HUES48 (cell line): ENCODE data around the gene PPP3R2.
"Not testable (repeated sequence)": the region's sequence is repeated elsewhere in the genome, so short reads cannot be mapped to it uniquely, and the experiment has no call there.

Source experiments
- H3K27ac ChIP-seq: one replicate; pipeline ENCODE4 v1.7.0; 2013; ENCODE audit warnings: low read depth, low read length, inconsistent platforms
- H3K27me3 ChIP-seq: 2 replicates; pipeline ENCODE4 v1.6.1; 2013; ENCODE audit warnings: mild to moderate bottlenecking, low read length; ENCODE audit not compliant: control insufficient read depth, insufficient read depth
- H3K36me3 ChIP-seq: 2 replicates; pipeline ENCODE4 v1.6.1; 2013; ENCODE audit warnings: low read length; ENCODE audit not compliant: control insufficient read depth, insufficient read depth
- H3K4me1 ChIP-seq: 2 replicates; pipeline ENCODE4 v1.6.1; 2013; ENCODE audit warnings: mild to moderate bottlenecking, low read length; ENCODE audit not compliant: control insufficient read depth, insufficient read depth
- H3K4me3 ChIP-seq: 2 replicates; pipeline ENCODE4 v1.5.1; 2013; ENCODE audit warnings: mild to moderate bottlenecking, low read depth, low read length
- H3K9ac ChIP-seq: 2 replicates; pipeline ENCODE4 v1.6.1; 2013; ENCODE audit warnings: mild to moderate bottlenecking, low read depth, low read length, moderate library complexity
- H3K9me3 ChIP-seq: 2 replicates; pipeline ENCODE4 v1.6.1; 2013; ENCODE audit warnings: low read length; ENCODE audit not compliant: control insufficient read depth, insufficient read depth

Gene PPP3R2

DNA sequence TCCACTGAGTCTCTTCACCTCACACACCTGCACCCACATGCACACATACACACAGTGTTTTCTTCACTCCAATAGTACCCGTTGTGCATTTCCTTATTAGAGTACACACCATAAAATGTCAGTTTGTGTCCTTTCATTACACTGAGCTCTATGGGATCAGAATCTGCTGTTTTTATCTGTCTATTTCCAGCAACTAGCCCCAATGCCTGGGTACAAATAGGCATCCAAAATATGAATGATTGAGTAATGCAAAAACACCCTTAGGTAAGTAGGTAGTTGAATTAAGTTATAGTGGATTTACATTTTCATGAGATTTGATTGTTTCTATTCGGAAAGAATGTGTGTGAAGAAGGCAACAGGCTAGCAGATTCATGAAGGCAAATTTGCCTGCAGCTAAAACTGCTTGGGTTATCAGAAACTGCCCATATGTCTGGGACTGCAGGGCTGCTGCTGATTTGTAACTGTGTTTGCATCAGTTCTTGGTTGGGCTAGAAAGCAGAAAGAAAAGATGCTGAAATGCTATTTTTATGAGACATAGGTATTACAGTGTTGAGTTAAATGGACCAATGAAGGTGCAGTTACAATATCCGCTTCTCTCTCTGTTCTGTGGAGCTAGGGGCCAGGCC is 26.9 kb downstream of the PPP3R2 start:
- H3K36me3 ChIP-seq: peaks cover 45% of the 10 kb centered on the region

DNA sequence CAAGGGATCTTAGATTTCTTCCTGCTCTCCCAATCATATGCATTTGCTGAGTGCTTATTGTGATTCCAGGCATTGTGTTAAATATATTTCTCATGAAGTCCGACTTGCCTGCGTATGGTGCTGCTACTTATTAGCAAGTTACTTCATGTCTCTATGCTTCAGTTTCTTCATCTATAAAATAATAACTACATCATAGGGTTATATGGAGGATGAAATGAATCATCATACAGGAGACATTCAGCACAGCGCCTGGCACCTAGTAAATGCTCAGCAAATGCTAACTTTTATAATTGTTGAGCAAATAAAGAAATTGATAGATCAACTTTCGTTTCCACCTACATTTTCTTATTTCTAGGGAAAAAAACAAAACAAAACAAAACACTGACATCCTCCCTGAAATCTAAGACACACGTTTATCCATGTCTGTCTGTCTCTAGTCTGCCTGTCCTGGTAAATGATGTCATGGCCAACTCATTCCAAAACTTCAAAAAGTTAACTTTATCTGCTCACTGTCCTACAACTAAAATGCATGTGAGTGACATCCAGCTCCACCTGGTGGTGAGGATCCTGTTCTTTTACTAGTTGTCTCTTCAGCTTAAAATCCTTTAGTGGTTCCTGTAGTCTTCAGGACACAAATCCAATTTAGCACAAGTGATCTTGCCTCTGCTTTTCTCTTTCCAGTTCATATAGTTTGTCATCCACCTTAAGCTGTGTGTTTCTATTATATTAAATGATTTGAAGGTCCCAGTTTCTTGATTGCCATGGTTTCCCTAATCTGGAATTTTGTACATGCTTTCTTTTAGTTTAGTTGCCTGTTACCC is 27.7 kb downstream of the PPP3R2 start:
- peaks cover 52% of the 10 kb centered on the region for H3K36me3 ChIP-seq
- no peak overlapping the region for H3K27ac ChIP-seq
- H3K9me3 ChIP-seq: no peaks in the 10 kb centered on the region
- no peaks in the 10 kb centered on the region for H3K27me3 ChIP-seq
- H3K4me3 ChIP-seq: no peak overlapping the region
- no peak overlapping the region for H3K9ac ChIP-seq
- H3K4me1 ChIP-seq: peaks cover 14% of the 10 kb centered on the region

More for the DNA sequence above, 26.9 kb downstream of the PPP3R2 start:
- H3K27me3 ChIP-seq: no peaks in the 10 kb centered on the region
- peaks cover 21% of the 10 kb centered on the region for H3K4me1 ChIP-seq
- H3K27ac ChIP-seq: no peak overlapping the region
- H3K9me3 ChIP-seq: no peaks in the 10 kb centered on the region
- H3K4me3 ChIP-seq: no peak overlapping the region
- no peak overlapping the region for H3K9ac ChIP-seq

DNA sequence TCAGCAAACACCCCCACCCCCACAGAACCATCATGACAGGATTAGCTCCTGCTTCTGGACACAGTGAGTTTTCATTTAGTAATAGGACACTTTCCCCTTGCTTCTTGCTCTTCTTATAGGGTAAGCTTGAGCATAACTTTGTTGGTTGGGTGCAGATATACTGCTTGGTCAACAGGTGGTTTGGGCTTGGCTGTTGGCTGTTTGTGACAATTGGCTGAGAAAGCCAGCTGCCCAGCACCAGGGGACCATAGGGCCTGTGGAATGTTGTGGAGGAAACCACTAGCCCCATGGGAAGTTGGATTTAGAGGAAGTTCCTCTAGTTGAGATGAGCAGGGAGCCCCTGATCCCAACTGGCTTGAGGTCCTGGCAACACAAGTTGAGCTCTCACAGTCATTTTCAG is 30.5 kb downstream of the PPP3R2 start:
- Histone ChIP-seq H3K27me3 (no peaks in the 10 kb centered on the region), H3K27ac (no peak overlapping the region), H3K9ac (no peak overlapping the region), H3K4me3 (no peak overlapping the region), H3K36me3 (peaks cover 75% of the 10 kb centered on the region), H3K9me3 (no peaks in the 10 kb centered on the region), H3K4me1 (no peaks in the 10 kb centered on the region)

DNA sequence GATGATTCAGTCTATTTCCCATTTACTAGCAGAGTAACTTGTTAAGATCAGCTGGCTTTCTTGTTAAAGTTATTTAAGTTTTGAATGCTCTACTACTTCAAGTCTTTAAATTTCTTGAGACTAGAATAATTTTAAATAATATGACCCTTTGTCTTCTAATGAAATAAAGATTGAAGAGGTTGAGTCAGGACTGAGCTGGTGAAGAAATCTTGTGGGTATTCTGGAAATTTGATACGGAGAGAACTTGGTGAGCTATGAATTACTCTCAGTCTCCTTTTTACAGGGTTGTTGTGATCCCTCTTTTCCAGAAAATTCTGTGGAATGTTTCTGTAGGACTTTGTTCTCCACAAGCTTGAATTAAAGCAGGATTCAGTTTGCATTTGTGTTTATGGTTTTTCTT is 31.8 kb downstream of the PPP3R2 start:
- Histone ChIP-seq H3K9ac (no peak overlapping the region), H3K27ac (no peak overlapping the region), H3K4me1 (no peaks in the 10 kb centered on the region), H3K36me3 (peaks cover 77% of the 10 kb centered on the region), H3K9me3 (no peaks in the 10 kb centered on the region), H3K27me3 (no peaks in the 10 kb centered on the region), H3K4me3 (no peak overlapping the region)

DNA sequence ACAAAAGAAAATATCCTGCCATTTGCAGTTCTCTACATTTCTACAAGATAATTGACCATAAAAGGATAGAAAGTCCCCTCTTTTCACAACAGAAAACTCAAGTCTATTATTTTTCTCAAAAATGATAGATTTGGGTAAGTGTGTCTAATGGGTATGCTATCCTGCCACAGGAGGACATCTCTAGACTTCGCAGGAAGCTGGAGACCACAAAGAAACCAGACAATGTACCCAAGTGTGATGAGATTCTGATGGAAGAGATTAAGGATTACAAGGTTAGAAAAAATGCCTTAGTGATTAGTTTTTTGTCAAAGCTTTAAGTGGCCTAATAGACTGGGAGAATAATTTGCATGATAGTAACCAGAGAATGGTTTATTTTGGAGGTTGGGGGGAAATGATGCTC is 33.0 kb downstream of the PPP3R2 start:
- H3K36me3 ChIP-seq: peaks cover 79% of the 10 kb centered on the region
- H3K27me3 ChIP-seq: no peaks in the 10 kb centered on the region
- H3K4me1 ChIP-seq: no peaks in the 10 kb centered on the region
- H3K27ac ChIP-seq: no peak overlapping the region
- no peak overlapping the region for H3K9ac ChIP-seq
- H3K9me3 ChIP-seq: no peaks in the 10 kb centered on the region
- no peak overlapping the region for H3K4me3 ChIP-seq

DNA sequence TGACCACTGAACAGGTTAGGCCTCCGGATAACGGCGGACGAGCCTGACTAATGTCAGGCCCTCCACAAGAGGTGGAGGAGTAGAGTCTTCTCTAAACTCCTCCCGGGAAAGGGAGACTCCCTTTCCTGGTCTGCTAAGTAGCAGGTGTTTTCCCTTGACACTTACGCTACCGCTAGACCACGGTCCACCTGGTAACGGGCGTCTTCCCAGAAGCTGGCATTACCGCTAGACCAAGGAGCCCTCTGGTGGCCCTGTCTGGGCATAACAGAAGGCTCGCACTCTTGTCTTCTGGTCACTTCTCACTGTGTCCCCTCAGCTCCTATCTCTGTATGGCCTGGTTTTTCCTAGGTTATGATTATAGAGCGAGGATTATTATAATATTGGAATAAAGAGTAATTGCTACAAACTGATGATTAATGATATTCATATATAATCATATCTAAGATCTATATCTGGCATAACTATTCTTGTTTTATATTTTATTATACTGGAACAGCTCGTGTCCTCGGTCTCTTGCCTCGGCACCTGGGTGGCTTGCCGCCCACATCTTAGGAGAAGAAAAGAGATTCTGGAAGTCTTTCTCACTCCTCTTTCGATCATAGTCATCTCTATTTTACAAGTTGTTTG is 45.2 kb downstream of the PPP3R2 start:
- not testable (repeated sequence) for H3K4me3 ChIP-seq, H3K27ac ChIP-seq, H3K9ac ChIP-seq, H3K4me1 ChIP-seq, H3K9me3 ChIP-seq, H3K27me3 ChIP-seq
- peaks cover 91% of the 10 kb centered on the region for H3K36me3 ChIP-seq

DNA sequence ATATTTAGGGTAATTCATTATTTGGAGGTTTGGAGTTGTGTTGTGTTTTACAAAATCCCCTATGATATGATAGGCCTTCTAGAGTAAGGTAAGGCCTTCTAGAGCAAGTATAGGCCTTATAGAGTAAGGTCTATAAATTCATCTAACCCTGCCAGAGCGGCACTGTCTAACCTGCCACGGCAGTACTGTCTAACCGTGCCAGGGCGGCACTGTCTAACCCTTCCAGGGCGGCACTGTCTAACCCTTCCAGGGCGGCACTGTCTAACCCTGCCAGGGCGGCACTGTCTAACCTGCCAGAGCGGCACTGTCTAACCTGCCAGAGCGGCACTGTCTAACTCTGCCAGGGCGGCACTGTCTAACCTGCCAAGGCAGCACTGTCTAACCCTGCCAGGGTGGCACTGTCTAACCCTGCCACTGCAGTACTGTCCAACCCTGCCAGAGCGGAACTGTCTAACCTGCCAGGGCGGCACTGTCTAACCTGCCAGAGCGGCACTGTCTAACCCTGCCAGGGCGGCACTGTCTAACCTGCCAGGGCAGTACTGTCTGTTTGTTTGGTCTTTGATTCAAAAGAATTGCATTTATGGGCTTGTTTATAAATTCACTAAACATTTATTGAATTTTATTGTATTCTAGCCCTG is 51.6 kb downstream of the PPP3R2 start:
- H3K36me3 ChIP-seq: peaks cover 85% of the 10 kb centered on the region
- no peak overlapping the region for H3K9ac ChIP-seq
- no peak overlapping the region for H3K27ac ChIP-seq
- no peak overlapping the region for H3K4me3 ChIP-seq
- H3K27me3 ChIP-seq: no peaks in the 10 kb centered on the region
- no peaks in the 10 kb centered on the region for H3K4me1 ChIP-seq
- no peaks in the 10 kb centered on the region for H3K9me3 ChIP-seq
